ENCODE measurements around the gene ANKRD28. TPM values are rescaled to one million over a fixed set of nuclear protein-coding genes. Genes with fewer than 3 reads are reported as not detected.
"Not testable (repeated sequence)": the region's sequence is repeated elsewhere in the genome, so short reads cannot be mapped to it uniquely, and the experiment has no call there.

Gene ANKRD28
- total RNA-seq, 1 donor from 2014 or later, result 60.6 TPM

DNA sequence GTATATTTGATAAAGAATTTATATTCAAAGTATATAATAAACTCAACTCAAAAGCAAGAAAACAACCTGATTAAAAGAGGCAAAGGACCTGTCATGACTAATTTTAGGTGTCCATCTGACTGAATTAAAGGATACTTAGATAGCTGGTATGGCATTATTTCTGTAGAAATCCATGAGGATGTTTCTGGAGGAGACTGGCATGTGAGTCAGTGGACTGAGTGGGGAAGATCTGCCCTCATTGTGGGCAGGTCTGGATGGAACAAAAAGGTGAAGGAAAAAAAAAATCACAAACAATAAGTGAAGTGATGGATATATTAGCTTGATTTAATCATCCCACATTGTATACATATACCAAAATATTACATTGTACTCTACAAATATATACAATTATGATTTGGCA is 16.6 kb downstream of the ANKRD28 start:
- Histone ChIP-seq H3K4me3 (ENCODE audit: low read depth, low read length) (no peak overlapping the region), H3K27me3 (ENCODE audit: control insufficient read depth, insufficient read depth, low read length) (no peaks in the 10 kb centered on the region), H3K36me3 (ENCODE audit: control insufficient read depth, insufficient read depth, low read length) (no peaks in the 10 kb centered on the region)
- TF ChIP-seq, protein P1, sequence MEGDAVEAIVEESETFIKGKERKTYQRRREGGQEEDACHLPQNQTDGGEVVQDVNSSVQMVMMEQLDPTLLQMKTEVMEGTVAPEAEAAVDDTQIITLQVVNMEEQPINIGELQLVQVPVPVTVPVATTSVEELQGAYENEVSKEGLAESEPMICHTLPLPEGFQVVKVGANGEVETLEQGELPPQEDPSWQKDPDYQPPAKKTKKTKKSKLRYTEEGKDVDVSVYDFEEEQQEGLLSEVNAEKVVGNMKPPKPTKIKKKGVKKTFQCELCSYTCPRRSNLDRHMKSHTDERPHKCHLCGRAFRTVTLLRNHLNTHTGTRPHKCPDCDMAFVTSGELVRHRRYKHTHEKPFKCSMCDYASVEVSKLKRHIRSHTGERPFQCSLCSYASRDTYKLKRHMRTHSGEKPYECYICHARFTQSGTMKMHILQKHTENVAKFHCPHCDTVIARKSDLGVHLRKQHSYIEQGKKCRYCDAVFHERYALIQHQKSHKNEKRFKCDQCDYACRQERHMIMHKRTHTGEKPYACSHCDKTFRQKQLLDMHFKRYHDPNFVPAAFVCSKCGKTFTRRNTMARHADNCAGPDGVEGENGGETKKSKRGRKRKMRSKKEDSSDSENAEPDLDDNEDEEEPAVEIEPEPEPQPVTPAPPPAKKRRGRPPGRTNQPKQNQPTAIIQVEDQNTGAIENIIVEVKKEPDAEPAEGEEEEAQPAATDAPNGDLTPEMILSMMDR (IDR thresholded peaks at IDR 0.05; ENCODE audit: insufficient read depth, low read length, severe bottlenecking), result no peak
- DNase-seq (ENCODE audit: low read depth) (no peak), FAIRE-seq (no peak)

DNA sequence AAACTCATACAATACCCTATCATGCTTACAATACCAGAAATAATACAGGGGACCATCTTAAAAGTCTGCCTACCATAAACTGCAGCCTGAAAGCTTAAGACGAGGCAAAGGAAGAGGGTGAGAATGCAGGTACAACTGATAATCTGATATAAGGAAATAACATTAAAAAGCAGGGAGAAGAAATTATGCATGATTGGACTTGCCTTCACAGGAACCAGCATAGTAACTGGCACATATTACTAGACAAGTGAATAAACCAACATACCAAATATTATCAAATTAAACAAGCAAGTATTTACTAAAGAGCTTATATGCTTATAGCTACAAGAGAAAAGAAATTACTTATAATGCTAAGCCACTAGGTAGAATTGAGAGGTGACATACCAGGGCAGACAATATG is 18.7 kb downstream of the ANKRD28 start:
- H3K4me3 ChIP-seq (ENCODE audit: low read depth, low read length), result no peak overlapping the region
- peak; percentile 80 for DNase-seq (ENCODE audit: low read depth)
- no peaks in the 10 kb centered on the region for H3K27me3 ChIP-seq (ENCODE audit: control insufficient read depth, insufficient read depth, low read length)
- no peaks in the 10 kb centered on the region for H3K36me3 ChIP-seq (ENCODE audit: control insufficient read depth, insufficient read depth, low read length)
- FAIRE-seq, result no peak
- TF ChIP-seq, protein P1 (IDR thresholded peaks at IDR 0.05; ENCODE audit: insufficient read depth, low read length, severe bottlenecking), result no peak

DNA sequence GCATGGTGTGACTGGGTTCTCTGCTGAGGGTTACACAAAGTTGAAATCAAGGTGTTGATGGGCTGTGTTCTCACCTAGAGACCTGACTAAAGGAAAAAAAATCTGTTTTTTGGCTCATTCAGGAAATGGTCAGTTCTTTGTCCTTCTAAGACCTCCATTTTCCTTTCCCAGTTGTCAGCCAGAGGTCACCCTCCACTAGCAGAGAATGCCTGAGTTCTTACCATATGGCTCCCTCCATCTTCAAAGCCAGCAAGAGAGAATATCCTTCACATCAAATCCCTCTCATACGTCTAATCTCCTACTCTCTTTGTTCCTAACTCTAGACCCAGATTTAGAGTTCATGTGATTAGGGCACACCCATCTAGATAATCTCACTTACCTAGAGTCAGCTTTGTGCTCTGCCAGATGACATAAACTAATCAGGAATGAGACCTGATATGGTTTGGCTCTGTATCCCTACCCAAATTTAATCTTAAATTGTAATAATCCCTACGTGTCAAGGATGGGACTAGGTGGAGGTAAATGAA is 19.4 kb downstream of the ANKRD28 start:
- TF ChIP-seq, protein P1 (IDR thresholded peaks at IDR 0.05; ENCODE audit: insufficient read depth, low read length, severe bottlenecking), result no peak
- Histone ChIP-seq H3K4me3 (ENCODE audit: low read depth, low read length) (no peak overlapping the region), H3K36me3 (ENCODE audit: control insufficient read depth, insufficient read depth, low read length) (no peaks in the 10 kb centered on the region), H3K27me3 (ENCODE audit: control insufficient read depth, insufficient read depth, low read length) (no peaks in the 10 kb centered on the region)
- DNase-seq (ENCODE audit: low read depth) (no peak), FAIRE-seq (no peak)

DNA sequence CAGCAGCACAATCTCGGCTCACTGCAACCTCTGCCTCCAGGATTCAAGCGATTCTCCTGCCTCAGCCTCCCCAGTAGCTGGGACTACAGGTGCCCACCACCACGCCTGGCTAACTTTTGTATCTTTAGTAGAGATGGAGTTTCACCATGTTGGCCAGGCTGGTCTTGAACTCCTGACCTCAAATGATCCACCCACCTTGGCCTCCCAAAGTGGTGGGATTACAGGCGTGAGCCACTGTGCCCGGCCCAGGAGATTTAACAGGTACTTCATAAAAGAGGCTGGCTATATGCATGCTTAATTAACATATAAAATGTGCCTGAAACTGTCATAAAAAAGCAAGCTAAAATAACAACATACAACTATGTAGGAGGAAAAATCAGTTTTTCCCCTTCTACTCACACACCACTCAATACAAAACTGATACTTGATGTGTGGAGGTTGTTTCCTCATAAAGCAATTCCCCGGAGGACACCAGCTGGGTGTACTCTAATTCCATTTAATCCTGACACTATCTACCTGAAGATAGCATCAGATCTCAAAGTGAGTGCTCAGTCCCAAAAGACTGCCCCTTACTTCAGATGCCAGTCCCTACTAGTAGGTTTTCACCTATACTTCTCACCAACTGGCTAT is 22.7 kb downstream of the ANKRD28 start:
- not testable (repeated sequence) for FAIRE-seq; H3K36me3 ChIP-seq (ENCODE audit: control insufficient read depth, insufficient read depth, low read length); H3K4me3 ChIP-seq (ENCODE audit: low read depth, low read length); DNase-seq (ENCODE audit: low read depth); H3K27me3 ChIP-seq (ENCODE audit: control insufficient read depth, insufficient read depth, low read length)

DNA sequence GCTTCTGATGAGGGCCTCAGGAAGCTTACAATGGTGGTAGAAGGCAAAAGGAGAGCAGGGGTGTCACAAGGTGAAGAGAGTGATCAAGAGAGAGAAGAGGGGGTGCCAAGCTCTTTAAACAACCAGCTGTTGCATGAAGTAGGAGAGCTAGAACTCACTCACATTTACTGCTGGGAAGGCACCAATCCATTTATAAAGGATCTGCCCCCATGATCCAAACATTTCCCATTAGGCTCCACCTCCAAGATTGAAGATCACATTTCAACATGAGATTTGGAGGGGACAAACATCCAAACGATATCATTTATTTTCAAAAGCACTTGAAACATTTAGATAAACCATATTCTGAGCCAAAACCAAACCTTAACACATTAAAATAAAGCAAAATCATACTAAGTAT is 26.3 kb downstream of the ANKRD28 start:
- no peaks in the 10 kb centered on the region for H3K27me3 ChIP-seq (ENCODE audit: control insufficient read depth, insufficient read depth, low read length)
- H3K36me3 ChIP-seq (ENCODE audit: control insufficient read depth, insufficient read depth, low read length), result no peaks in the 10 kb centered on the region
- FAIRE-seq (no peak), DNase-seq (ENCODE audit: low read depth) (no peak)
- no peak overlapping the region for H3K4me3 ChIP-seq (ENCODE audit: low read depth, low read length)
- TF ChIP-seq, protein P1 (IDR thresholded peaks at IDR 0.05; ENCODE audit: insufficient read depth, low read length, severe bottlenecking), result no peak

DNA sequence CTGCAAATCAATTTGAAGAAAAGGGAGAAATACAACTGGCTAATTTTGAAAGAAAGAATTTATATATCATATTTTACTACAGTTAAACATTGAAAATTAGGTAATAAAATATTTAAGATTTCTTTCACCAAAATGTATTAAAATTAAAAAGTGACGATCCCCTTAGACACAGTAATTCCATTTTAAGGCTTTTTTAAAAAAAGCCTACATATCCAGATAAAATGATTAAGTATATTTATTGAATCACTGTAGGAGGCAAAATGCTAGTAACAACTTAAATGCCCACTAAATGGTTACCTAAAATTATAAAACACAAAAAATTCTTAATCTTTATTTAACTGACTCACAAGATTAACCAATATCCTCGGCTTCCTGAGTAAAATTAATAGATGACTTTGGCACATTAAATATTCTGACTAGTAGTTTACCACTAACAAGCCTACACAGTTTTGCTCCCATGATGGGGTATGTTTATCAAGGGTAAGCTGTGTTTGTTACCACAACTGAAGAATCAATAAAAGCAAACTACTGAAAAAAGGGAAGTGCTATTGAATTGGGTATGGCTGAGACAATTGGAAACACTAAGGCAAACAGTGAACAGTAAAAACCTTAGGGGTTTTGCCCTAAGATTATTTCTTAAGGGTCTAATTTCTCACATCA is 28.4 kb downstream of the ANKRD28 start:
- Histone ChIP-seq H3K4me3 (ENCODE audit: low read depth, low read length) (no peak overlapping the region), H3K36me3 (ENCODE audit: control insufficient read depth, insufficient read depth, low read length) (no peaks in the 10 kb centered on the region), H3K27me3 (ENCODE audit: control insufficient read depth, insufficient read depth, low read length) (no peaks in the 10 kb centered on the region)
- TF ChIP-seq, protein P1 (IDR thresholded peaks at IDR 0.05; ENCODE audit: insufficient read depth, low read length, severe bottlenecking), result no peak
- DNase-seq (ENCODE audit: low read depth), result peak; percentile 55
- FAIRE-seq, result no peak

All from bronchial epithelial cell (primary cell).